Esophagus (tissue), 2 donors: ENCODE results near the gene SPON1. TPM values are rescaled to one million over a fixed set of nuclear protein-coding genes. Genes with fewer than 3 reads are reported as not detected.

ENCODE experiments used
- H3K27ac ChIP-seq, 2 donors: one replicate each; pipeline ENCODE4 v1.5.1; 2013; ENCODE audit warnings: low read depth in 2 of 2, mild to moderate bottlenecking in 2 of 2, inconsistent platforms in 1 of 2, low read length in 1 of 2, moderate library complexity in 1 of 2
- H3K27me3 ChIP-seq, 2 donors: one replicate each; pipeline ENCODE4 v1.6.1; 2013; ENCODE audit warnings: low read length in 2 of 2, control low read depth in 1 of 2, mild to moderate bottlenecking in 1 of 2; ENCODE audit not compliant: insufficient read depth in 2 of 2, control insufficient read depth in 1 of 2
- H3K36me3 ChIP-seq, 2 donors: one replicate each; pipeline ENCODE4 v1.6.1; 2013; ENCODE audit warnings: low read length in 1 of 2; ENCODE audit not compliant: control insufficient read depth in 2 of 2, insufficient read depth in 2 of 2
- H3K4me1 ChIP-seq, 2 donors: one replicate each; pipeline ENCODE4 v1.6.1; 2013; ENCODE audit warnings: low read length in 1 of 2; ENCODE audit not compliant: control insufficient read depth in 2 of 2, insufficient read depth in 2 of 2
- H3K4me3 ChIP-seq, 2 donors: one replicate each; pipeline ENCODE4 v1.5.1; 2013; ENCODE audit warnings: low read length in 2 of 2, mild to moderate bottlenecking in 2 of 2, low read depth in 1 of 2, moderate library complexity in 1 of 2
- H3K9me3 ChIP-seq, 2 donors: one replicate each; pipeline ENCODE4 v1.6.1; 2013; ENCODE audit warnings: mild to moderate bottlenecking in 2 of 2, low read depth in 1 of 2, low read length in 1 of 2, moderate library complexity in 1 of 2; ENCODE audit not compliant: control insufficient read depth in 2 of 2, insufficient read depth in 1 of 2
- WGBS, 2 donors: extraction: QIAGEN DNeasy Blood & Tissue Kit; methylation state at CpG; one replicate each; pipeline ENCODE4 v1.1.7; 2013; 5-methylcytosine and 5-hydroxymethylcytosine counted together
- polyA plus RNA-seq, 2 donors: library from polyadenylated mRNA; stranded (reverse); fragments of 200-250 nt; gene quantifications; one replicate each; pipeline ENCODE4 v1.2.3, GENCODE V29; 2013
- donor health status: healthy with polysubstance abuse.
- donor health status: Bipolar disorder and iron deficiency.

SPON1 gene
- polyA plus RNA-seq, 2 donors: 0.75 to 3.0 TPM

DNA sequence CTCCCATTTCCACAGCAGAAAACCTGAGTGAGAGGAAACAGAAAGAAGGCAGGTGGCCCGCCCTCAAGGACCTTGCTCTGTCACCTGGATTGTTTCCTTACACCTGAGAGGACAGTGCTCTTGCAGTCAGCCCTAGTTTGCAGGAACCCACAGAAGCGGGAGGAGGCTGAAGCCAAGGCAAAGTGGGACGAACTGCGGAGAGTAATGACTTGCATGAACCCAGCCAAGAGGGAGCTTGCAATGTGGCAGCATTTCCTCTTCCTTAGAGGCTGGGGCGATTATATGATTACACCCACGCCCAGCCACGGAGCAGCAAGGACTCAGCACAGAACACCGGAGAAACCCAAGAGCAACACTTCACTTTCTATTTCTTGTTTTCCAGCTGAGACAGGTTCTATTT lies 102.6 kb downstream of the SPON1 start:
- Histone ChIP-seq H3K4me3 (no peak overlapping the region), H3K27me3 (no peaks in the 10 kb centered on the region), H3K36me3 (no peaks in the 10 kb centered on the region), H3K27ac (no peak overlapping the region), H3K9me3 (no peaks in the 10 kb centered on the region), H3K4me1 (peaks cover 0 to 5% of the 10 kb centered on the region in 2 donors)
- 25 to 29% methylated on average over 8 of the region's 8 CpGs for WGBS, 2 donors

GRCh38 chr11:14065681-14066080 lies 103.2 kb downstream of the SPON1 start:
- H3K4me1 ChIP-seq: peaks cover 0 to 5% of the 10 kb centered on the region in 2 donors
- no peaks in the 10 kb centered on the region for H3K36me3 ChIP-seq
- no peaks in the 10 kb centered on the region for H3K9me3 ChIP-seq
- no peaks in the 10 kb centered on the region for H3K27me3 ChIP-seq
- no peak overlapping the region for H3K27ac ChIP-seq
- 61 to 84% methylated on average over 1 of the region's 1 CpG for WGBS, 2 donors
- no peak overlapping the region for H3K4me3 ChIP-seq

- no peaks in the 10 kb centered on the region for H3K9me3 ChIP-seq
- H3K4me3 ChIP-seq: no peak overlapping the region
- WGBS, 2 donors: 85 to 86% methylated on average over 3 of the region's 3 CpGs
- peaks cover 0 to 5% of the 10 kb centered on the region in 2 donors for H3K4me1 ChIP-seq
- H3K27ac ChIP-seq: no peak overlapping the region
- H3K27me3 ChIP-seq: no peaks in the 10 kb centered on the region
- no peaks in the 10 kb centered on the region for H3K36me3 ChIP-seq
Observed at GRCh38 chr11:14067686-14068085, 105.2 kb downstream of the SPON1 start.

GRCh38 chr11:14070896-14071295 lies 108.4 kb downstream of the SPON1 start:
- Histone ChIP-seq H3K27me3 (no peaks in the 10 kb centered on the region), H3K9me3 (no peaks in the 10 kb centered on the region), H3K36me3 (no peaks in the 10 kb centered on the region), H3K4me1 (no peaks in the 10 kb centered on the region), H3K27ac (no peak overlapping the region), H3K4me3 (no peak overlapping the region)
- WGBS, 2 donors: 98 to 100% methylated on average over 1 of the region's 1 CpG

DNA sequence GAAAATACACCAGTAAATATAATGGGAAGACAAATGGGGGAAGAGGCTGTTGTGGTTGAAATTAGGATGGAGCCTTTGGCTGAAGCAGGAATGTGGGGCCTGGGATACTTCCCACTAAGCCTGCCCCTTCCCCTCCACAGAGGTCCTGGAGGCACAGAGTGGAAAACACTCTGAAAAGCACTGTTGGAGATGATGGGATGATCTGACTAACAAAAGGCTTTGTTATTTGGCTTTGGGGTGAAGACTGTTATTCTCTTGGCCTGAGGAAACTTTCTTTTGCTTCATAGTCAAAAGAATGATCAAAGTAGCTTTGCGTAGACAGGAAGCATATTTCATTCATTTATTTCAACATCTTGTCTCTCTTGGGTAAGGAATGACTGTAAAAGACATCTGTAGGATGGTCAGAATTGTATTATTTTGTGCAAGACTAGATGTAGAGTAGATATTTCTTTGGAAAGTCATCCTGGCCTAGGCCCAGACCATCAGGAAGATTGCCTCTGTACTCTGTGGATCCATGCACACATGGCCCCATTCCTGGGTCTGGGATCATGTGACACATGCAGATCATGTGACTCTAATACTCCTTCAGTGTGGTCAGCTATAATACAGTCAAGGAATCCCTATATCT lies 111.4 kb downstream of the SPON1 start:
- H3K27me3 ChIP-seq: no peaks in the 10 kb centered on the region
- H3K36me3 ChIP-seq: no peaks in the 10 kb centered on the region

GRCh38 chr11:14075118-14076078 lies 112.9 kb downstream of the SPON1 start:
- no peaks in the 10 kb centered on the region for H3K27me3 ChIP-seq
- no peaks in the 10 kb centered on the region for H3K4me1 ChIP-seq
- no peaks in the 10 kb centered on the region for H3K9me3 ChIP-seq
- no peaks in the 10 kb centered on the region for H3K36me3 ChIP-seq
- H3K27ac ChIP-seq: no peak overlapping the region
- H3K4me3 ChIP-seq: no peak overlapping the region
- 79 to 82% methylated on average over 10 of the region's 10 CpGs for WGBS, 2 donors

More for the DNA sequence above, 111.4 kb downstream of the SPON1 start:
- H3K4me3 ChIP-seq: no peak overlapping the region
- WGBS, 2 donors: 79 to 83% methylated on average over 1 of the region's 1 CpG
- no peaks in the 10 kb centered on the region for H3K9me3 ChIP-seq
- no peak overlapping the region for H3K27ac ChIP-seq
- no peaks in the 10 kb centered on the region for H3K4me1 ChIP-seq

DNA sequence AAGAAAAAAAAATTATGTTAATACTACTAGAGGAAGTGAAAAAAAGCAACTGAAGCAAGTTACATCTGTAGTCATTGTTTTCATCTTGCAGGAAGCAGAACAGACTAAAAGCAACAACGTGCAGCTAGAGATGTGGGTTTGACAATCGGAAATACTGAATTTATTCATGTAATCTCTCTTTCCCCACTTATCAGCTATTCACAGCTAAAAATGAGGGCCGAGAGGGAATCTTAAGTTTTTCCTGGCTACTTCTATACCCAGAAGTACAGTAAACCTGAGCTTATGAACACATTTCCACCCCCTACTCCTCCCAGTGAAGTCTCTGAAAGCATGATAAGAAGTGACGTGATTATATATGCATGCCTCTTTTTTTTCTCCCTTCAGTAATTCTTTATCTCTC lies 116.5 kb downstream of the SPON1 start:
- no peaks in the 10 kb centered on the region for H3K9me3 ChIP-seq
- H3K4me1 ChIP-seq: no peaks in the 10 kb centered on the region
- no peak overlapping the region for H3K27ac ChIP-seq
- H3K4me3 ChIP-seq: no peak overlapping the region
- no peaks in the 10 kb centered on the region for H3K36me3 ChIP-seq
- no peaks in the 10 kb centered on the region for H3K27me3 ChIP-seq
- 51 to 66% methylated on average over 4 of the region's 4 CpGs for WGBS, 2 donors

DNA sequence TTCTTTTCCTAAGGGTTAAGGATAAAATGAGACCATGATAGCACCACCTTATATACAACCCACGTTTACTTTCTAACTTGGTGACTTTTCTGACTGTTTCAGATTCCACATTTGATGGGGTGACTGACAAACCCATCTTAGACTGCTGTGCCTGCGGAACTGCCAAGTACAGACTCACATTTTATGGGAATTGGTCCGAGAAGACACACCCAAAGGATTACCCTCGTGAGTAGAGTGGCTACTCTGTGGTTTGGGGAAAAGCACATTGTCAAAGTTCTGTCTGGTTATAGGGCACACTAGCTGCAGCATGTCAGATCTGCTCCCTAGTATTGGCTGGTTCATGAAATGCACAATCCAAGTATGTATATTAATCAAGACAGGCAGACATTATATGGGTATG lies 117.3 kb downstream of the SPON1 start:
- no peaks in the 10 kb centered on the region for H3K4me1 ChIP-seq
- no peaks in the 10 kb centered on the region for H3K36me3 ChIP-seq
- no peaks in the 10 kb centered on the region for H3K27me3 ChIP-seq
- no peak overlapping the region for H3K27ac ChIP-seq
- H3K4me3 ChIP-seq: no peak overlapping the region
- H3K9me3 ChIP-seq: no peaks in the 10 kb centered on the region
- WGBS, 2 donors: 39 to 58% methylated on average over 4 of the region's 4 CpGs

GRCh38 chr11:14081581-14082231 lies 119.2 kb downstream of the SPON1 start:
- Histone ChIP-seq H3K27ac (no peak overlapping the region), H3K9me3 (no peaks in the 10 kb centered on the region), H3K4me3 (no peak overlapping the region), H3K4me1 (no peaks in the 10 kb centered on the region), H3K36me3 (no peaks in the 10 kb centered on the region), H3K27me3 (no peaks in the 10 kb centered on the region)
- 61 to 70% methylated on average over 6 of the region's 6 CpGs for WGBS, 2 donors
